H1 (cell line): ENCODE data around the gene RBM4. TPM values are rescaled to one million over a fixed set of nuclear protein-coding genes. Genes with fewer than 3 reads are reported as not detected.

ENCODE experiments used
- CTCF ChIA-PET: fragments of 300-600 bp; sonication (Branson Sonifier 250); formaldehyde crosslinking; loops from one replicate; lab custom pipeline; 2021; ENCODE audit not compliant: partially characterized antibody; lab: Charles Lee
- POLR2A ChIA-PET: fragments of 300-600 bp; sonication (Branson Sonifier 250); formaldehyde crosslinking; loops from one replicate; lab custom pipeline; 2021; ENCODE audit warnings: inconsistent platforms; ENCODE audit not compliant: partially characterized antibody; lab: Charles Lee
- DNase-seq, 2 experiments: peaks; one replicate each; pipeline versions ENCODE4 v3.0.0 to v3.0.0-alpha.2; 2010 to 2022; ENCODE audit warnings: low spot score in 2 of 2, low read depth in 1 of 2, mixed read lengths in 1 of 2
- FAIRE-seq: peaks from 2 replicates; lab custom pipeline; 2011; peaks lifted over from hg19 to GRCh38; lab: Jason Lieb, UNC
- H2AFZ ChIP-seq: 2 replicates; pipeline ENCODE4 v1.8.1; 2012; ENCODE audit warnings: low read length, inconsistent platforms
- H2AK5ac ChIP-seq: 2 replicates; pipeline ENCODE4 v1.6.1; 2013; ENCODE audit warnings: low read depth, low read length
- H2BK120ac ChIP-seq: replicated peaks from 2 replicates; pipeline ENCODE3; 2013; ENCODE audit warnings: low read depth, low read length, inconsistent platforms
- H2BK12ac ChIP-seq: 2 replicates; pipeline ENCODE4 v1.6.1; 2013; ENCODE audit warnings: low read depth, low read length
- H2BK15ac ChIP-seq: 2 replicates; pipeline ENCODE4 v1.6.1; 2013; ENCODE audit warnings: low read length
- H2BK20ac ChIP-seq: 2 replicates; pipeline ENCODE4 v1.6.1; 2013; ENCODE audit warnings: low read length
- H2BK5ac ChIP-seq: 2 replicates; pipeline ENCODE4 v1.6.1; 2013; ENCODE audit warnings: low read depth, low read length
- H3K14ac ChIP-seq: 2 replicates; pipeline ENCODE4 v1.6.1; 2013; ENCODE audit warnings: inconsistent platforms; ENCODE audit not compliant: insufficient read length
- H3K18ac ChIP-seq: 2 replicates; pipeline ENCODE4 v1.6.1; 2013; ENCODE audit warnings: low read length; ENCODE audit errors: extremely low read depth
- H3K23ac ChIP-seq: 2 replicates; pipeline ENCODE4 v1.6.1; 2013; ENCODE audit warnings: inconsistent platforms; ENCODE audit not compliant: insufficient read length
- H3K23me2 ChIP-seq: 2 replicates; pipeline ENCODE4 v1.6.1; 2013; ENCODE audit warnings: low read depth, low read length
- H3K27ac ChIP-seq: 2 replicates; pipeline ENCODE4 v1.6.1; 2011; ENCODE audit warnings: low read depth, low read length, inconsistent platforms
- H3K27me3 ChIP-seq, 4 experiments: replicated peaks in 1 of 4; 1 replicate in 1 of 4; 2 replicates in 3 of 4; pipeline versions ENCODE4 v1.6.1 to v1.8.1; 2011 to 2013; ENCODE audit warnings: low read length in 3 of 4, mild to moderate bottlenecking in 3 of 4, inconsistent platforms in 2 of 4, mixed read lengths in 2 of 4, moderate library complexity in 1 of 4; ENCODE audit not compliant: control insufficient read depth in 3 of 4, insufficient read depth in 3 of 4; ENCODE audit errors: extremely low read depth in 1 of 4
- H3K36me3 ChIP-seq, 4 experiments: 2 replicates each; pipeline versions ENCODE4 v1.6.1 to v1.8.1; 2011 to 2013; ENCODE audit warnings: mild to moderate bottlenecking in 4 of 4, low read length in 3 of 4, moderate library complexity in 2 of 4, control low read depth in 1 of 4, inconsistent platforms in 1 of 4; ENCODE audit not compliant: insufficient read depth in 4 of 4, control insufficient read depth in 2 of 4
- H3K4ac ChIP-seq: replicated peaks from 2 replicates; pipeline ENCODE3; 2013; ENCODE audit warnings: low read length, low read depth, mixed read lengths, inconsistent platforms; ENCODE audit not compliant: insufficient read length
- H3K4me1 ChIP-seq, 4 experiments: replicated peaks in 1 of 4; 1 replicate in 1 of 4; 2 replicates in 3 of 4; pipeline versions ENCODE4 v1.6.1 to v1.8.1; 2011 to 2013; ENCODE audit warnings: low read length in 3 of 4, inconsistent platforms in 2 of 4, mixed read lengths in 1 of 4; ENCODE audit not compliant: insufficient read depth in 4 of 4, control insufficient read depth in 3 of 4
- H3K4me2 ChIP-seq, 2 experiments: 2 replicates each; pipeline versions ENCODE4 v1.6.1 to v1.8.1; 2011 to 2013; ENCODE audit warnings: low read depth in 2 of 2, low read length in 2 of 2, control low read depth in 1 of 2, inconsistent platforms in 1 of 2, mild to moderate bottlenecking in 1 of 2; ENCODE audit not compliant: insufficient read depth in 1 of 2
- H3K4me3 ChIP-seq, 4 experiments: fragments of 200-600, 300-600 bp in 1 of 4; sonication (generic), shearing (Covaris generic), sonication (Bioruptor Twin) in 1 of 4; 2 replicates each; pipeline versions ENCODE4 v1.5.1 to v1.8.1; 2011 to 2016; ENCODE audit warnings: low read length in 4 of 4, low read depth in 3 of 4, control low read depth in 2 of 4, inconsistent platforms in 2 of 4, mild to moderate bottlenecking in 2 of 4, mixed read lengths in 1 of 4, moderate library complexity in 1 of 4; ENCODE audit not compliant: insufficient read depth in 2 of 4; ENCODE audit errors: extremely low read depth in 1 of 4
- H3K56ac ChIP-seq: replicated peaks from 2 replicates; pipeline ENCODE3; 2013; ENCODE audit warnings: low read depth, mild to moderate bottlenecking, mixed read lengths, low read length, inconsistent platforms; ENCODE audit not compliant: insufficient read length
- H3K79me1 ChIP-seq: 2 replicates; pipeline ENCODE4 v1.6.1; 2013; ENCODE audit warnings: low read depth, low read length, control low read depth
- H3K79me2 ChIP-seq, 2 experiments: 2 replicates each; pipeline versions ENCODE4 v1.6.1 to v1.8.1; 2012 to 2013; ENCODE audit warnings: low read length in 2 of 2, mild to moderate bottlenecking in 2 of 2, inconsistent platforms in 1 of 2; ENCODE audit not compliant: insufficient read depth in 2 of 2, control insufficient read depth in 1 of 2
- H3K9ac ChIP-seq, 4 experiments: replicated peaks in 1 of 4; 1 replicate in 1 of 4; 2 replicates in 3 of 4; pipeline versions ENCODE4 v1.6.1 to v1.8.1; 2011 to 2013; ENCODE audit warnings: low read depth in 3 of 4, low read length in 3 of 4, control low read depth in 2 of 4, mild to moderate bottlenecking in 2 of 4, moderate library complexity in 2 of 4, inconsistent platforms in 1 of 4; ENCODE audit errors: extremely low read depth in 1 of 4
- H3K9me3 ChIP-seq, 2 experiments: 2 replicates each; pipeline versions ENCODE4 v1.6.1 to v1.8.1; 2012 to 2013; ENCODE audit warnings: mild to moderate bottlenecking in 2 of 2, moderate library complexity in 2 of 2, control low read depth in 1 of 2, inconsistent platforms in 1 of 2, low read depth in 1 of 2, low read length in 1 of 2, mixed read lengths in 1 of 2; ENCODE audit not compliant: insufficient read depth in 2 of 2
- H4K20me1 ChIP-seq, 2 experiments: replicated peaks in 1 of 2; 2 replicates each; pipeline versions ENCODE3 to v1.8.1; 2011 to 2013; ENCODE audit warnings: inconsistent platforms in 2 of 2, low read length in 2 of 2, mild to moderate bottlenecking in 1 of 2; ENCODE audit not compliant: insufficient read depth in 2 of 2, control insufficient read depth in 1 of 2
- H4K5ac ChIP-seq: 2 replicates; pipeline ENCODE4 v1.6.1; 2013; ENCODE audit warnings: low read length, low read depth, mixed read lengths, inconsistent platforms; ENCODE audit not compliant: insufficient read length
- H4K8ac ChIP-seq: 2 replicates; pipeline ENCODE4 v1.8.0; 2013; ENCODE audit warnings: mild to moderate bottlenecking, moderate library complexity, low read length, inconsistent platforms; ENCODE audit not compliant: insufficient read depth; ENCODE audit errors: extremely low read depth
- H4K91ac ChIP-seq: replicated peaks from 2 replicates; pipeline ENCODE3; 2013; ENCODE audit warnings: low read length, mixed read lengths, inconsistent platforms; ENCODE audit not compliant: insufficient read length
- JUN ChIP-seq: IDR thresholded peaks from 2 replicates; pipeline ENCODE4 v1.6.1; 2011; ENCODE audit warnings: low read depth, mild to moderate bottlenecking, improper control_type of control experiment, low read length
- POLR2A ChIP-seq, 2 experiments: IDR thresholded peaks; 1 replicate in 1 of 2; 2 replicates in 1 of 2; pipeline ENCODE4 v1.6.1; 2011; ENCODE audit warnings: low read depth in 2 of 2, low read length in 2 of 2, mild to moderate bottlenecking in 2 of 2; ENCODE audit errors: control extremely low read depth in 1 of 2
- WGBS, 2 experiments: shearing (Covaris generic) in 1 of 2; methylation state at CpG; one replicate each; pipeline versions ENCODE4 v1.1.6 to v1.1.7; 2013 to 2015; ENCODE audit warnings: low lambda C conversion rate in 2 of 2, mixed read lengths in 2 of 2, inconsistent platforms in 1 of 2, low coverage in 1 of 2, missing lambda C conversion rate in 1 of 2; ENCODE audit not compliant: insufficient replicate concordance in 2 of 2, insufficient coverage in 1 of 2, insufficient read length in 1 of 2; ENCODE audit errors: extremely low coverage in 1 of 2, missing lambda C conversion rate in 1 of 2; 5-methylcytosine and 5-hydroxymethylcytosine counted together
- polyA plus RNA-seq, 7 experiments: library from polyadenylated mRNA; depleted of rRNA in 3 of 7; stranded (reverse) in 5 of 7; unstranded in 2 of 7; fragments of >200 nt in 5 of 7; fragments of 200-250 nt in 2 of 7; gene quantifications; 1 replicate in 5 of 7; 2 replicates in 1 of 7; 4 replicates in 1 of 7; pipeline versions ENCODE4 v1.2.1 to v1.2.3, GENCODE V29; 2011 to 2013; ENCODE audit warnings: missing spikeins in 2 of 7, mixed read lengths in 2 of 7
- total RNA-seq: library from RNA; stranded (reverse); fragmentation: NEBNext Ultra II Directional; extraction: Animal tissue kit (Norgen Biotek cat#: 25700); gene quantifications from 2 replicates; pipeline ENCODE4 v1.2.1, GENCODE V29; 2021
- TF ChIP-seq, protein P1 (sequence below): IDR thresholded peaks from 2 replicates; pipeline ENCODE4 v1.6.1; 2011; ENCODE audit warnings: low read depth, mild to moderate bottlenecking, low read length; ENCODE audit not compliant: insufficient read depth

Gene RBM4
- total and polyA plus RNA-seq, 2 of the 8 experiments (the other 6 are each of a cell fraction or from before 2014, with no cell fraction given): 192 to 330 TPM

DNA sequence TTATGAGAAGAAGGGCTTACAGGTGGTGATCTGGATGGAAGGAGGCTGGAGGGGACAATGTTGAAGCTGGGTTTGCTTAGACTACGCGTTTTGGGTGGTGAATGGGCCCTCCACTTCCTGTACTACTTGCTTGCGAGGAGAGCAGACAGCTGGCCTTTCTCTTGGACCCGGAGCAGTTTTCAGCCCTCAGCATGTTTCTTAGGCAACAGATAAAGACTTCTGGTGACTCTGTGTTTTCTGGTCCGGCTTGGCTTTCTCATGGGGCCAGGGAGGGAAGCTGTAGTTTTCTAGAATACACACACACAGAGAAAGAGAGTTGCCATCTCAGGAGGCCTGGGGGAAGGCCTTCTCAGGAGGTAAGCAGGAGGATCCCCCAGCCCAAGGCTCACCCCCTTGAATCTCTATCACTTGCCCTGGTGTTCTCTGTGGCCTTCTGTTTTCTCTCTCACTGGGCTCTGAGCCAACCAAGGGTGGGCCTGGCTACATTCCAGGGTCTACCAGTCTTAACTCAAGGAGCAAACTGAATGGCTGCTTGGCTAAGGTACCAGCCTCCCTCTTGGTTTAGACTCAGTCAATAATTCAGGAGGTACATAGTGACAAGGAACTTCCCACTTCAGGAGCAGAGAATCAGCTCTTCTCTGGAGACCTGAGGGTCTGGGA is 43.1 kb upstream of the RBM4 start:
- Histone ChIP-seq H2BK12ac (no peak overlapping the region), H4K91ac (no peak overlapping the region), H3K4me3 (no peak overlapping the region), H3K27ac (no peak overlapping the region), H3K56ac (no peak overlapping the region), H3K18ac (no peak overlapping the region), H3K9me3 (peaks cover 9 to 16% of the 10 kb centered on the region in 2 experiments), H3K79me2 (peaks cover 0 to 5% of the 10 kb centered on the region in 2 experiments; a peak in 2 of 4 replicates), H2AK5ac (no peak overlapping the region), H3K4ac (no peak overlapping the region), H3K4me1 (peaks cover 0 to 11% (median 7%) of the 10 kb centered on the region in 4 experiments; a peak in 6 of 7 replicates), H4K8ac (no peak overlapping the region), H3K79me1 (peaks cover 5% of the 10 kb centered on the region), H2BK120ac (no peak overlapping the region), H4K5ac (no peak overlapping the region), H2BK20ac (no peak overlapping the region), H3K9ac (no peak overlapping the region), H2AFZ (no peak overlapping the region), H4K20me1 (no peaks in the 10 kb centered on the region), H2BK5ac (no peak overlapping the region), H3K27me3 (peaks cover 0 to 10% (median 4%) of the 10 kb centered on the region in 4 experiments; a peak in 3 of 7 replicates), H2BK15ac (no peak overlapping the region), H3K23me2 (peaks cover 9% of the 10 kb centered on the region), H3K23ac (no peak overlapping the region), H3K36me3 (peaks cover 4 to 11% (median 10%) of the 10 kb centered on the region in 4 experiments; a peak in 6 of 8 replicates), H3K14ac (no peak overlapping the region), H3K4me2 (no peak overlapping the region)
- POLR2A ChIA-PET: interaction anchor here (0.7 to 65.3 kb wide), 3 partner anchors 21 to 83 kb away, joined by 3 to 2165 read pairs (median 4); partner anchors contain the start of genes RBM14 and RBM4
- 98% methylated on average over 5 of the region's 5 CpGs; no CpG with 5 or more reads in 1 of the 2 experiments for WGBS, 2 experiments
- DNase-seq (no peak), FAIRE-seq (no peak)
- CTCF ChIA-PET: interaction anchor here (0.7 to 3.3 kb wide), 6 partner anchors 15 to 104 kb away, joined by 3 to 17 read pairs (median 4); no protein-coding TSS in a partner anchor
- TF ChIP-seq JUN (no peak), POLR2A (IDR thresholded peaks at IDR 0.05; ENCODE audit: control extremely low read depth in 1 of 2, low read depth in 2 of 2, low read length in 2 of 2) (0 out of 3 replicates have a peak, but pooled peaks of 1 of the 2 experiments have one; percentile 18)
- TF ChIP-seq, protein P1, sequence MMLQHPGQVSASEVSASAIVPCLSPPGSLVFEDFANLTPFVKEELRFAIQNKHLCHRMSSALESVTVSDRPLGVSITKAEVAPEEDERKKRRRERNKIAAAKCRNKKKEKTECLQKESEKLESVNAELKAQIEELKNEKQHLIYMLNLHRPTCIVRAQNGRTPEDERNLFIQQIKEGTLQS: no peak
- TF ChIP-seq, all 59 proteins: peak for 1
